Frontal cortex (tissue), 4 donors: ENCODE results near the gene MYLK. TPM values are rescaled to one million over a fixed set of nuclear protein-coding genes. Genes with fewer than 3 reads are reported as not detected.
"Not testable (repeated sequence)": the region's sequence is repeated elsewhere in the genome, so short reads cannot be mapped to it uniquely, and the experiment has no call there.

Experiments
- DNase-seq, 2 donors: peaks; one replicate each; pipeline ENCODE4 v3.0.0; 2012; ENCODE audit warnings: low spot score in 2 of 2
- FAIRE-seq: peaks from 2 replicates; lab custom pipeline; 2012; peaks lifted over from hg19 to GRCh38; lab: Jason Lieb, UNC
- total RNA-seq: library from RNA; depleted of rRNA; stranded (reverse); fragments of >200 nt; gene quantifications from one replicate; pipeline ENCODE4 v1.2.3, GENCODE V29; 2014
- donor health status: control.
- donor health status: control.
- donor health status: control.

The MYLK gene
- total RNA-seq, 1 donor from 2014 or later: 6.1 TPM

DNA sequence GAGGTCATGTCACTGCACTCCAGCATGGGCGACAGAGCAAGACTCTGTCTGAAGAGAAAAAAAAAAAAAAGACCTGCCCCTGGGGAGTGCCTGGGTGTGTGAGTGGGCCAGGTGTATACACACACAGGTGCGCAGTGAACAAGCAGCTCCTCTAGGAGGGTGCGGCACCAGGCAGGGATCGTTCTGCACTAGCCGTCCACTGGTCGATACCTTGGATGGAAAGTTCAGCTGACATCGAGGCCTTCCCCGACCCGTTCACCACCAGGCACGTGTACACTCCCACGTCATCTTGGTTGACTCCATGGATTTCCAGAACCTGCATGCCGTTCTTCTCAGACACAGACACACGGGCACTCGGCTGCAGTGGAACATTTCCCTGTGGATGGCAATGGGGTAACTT, 147.0 kb downstream of the MYLK start:
- DNase-seq: no peak
- FAIRE-seq: no peak

DNA sequence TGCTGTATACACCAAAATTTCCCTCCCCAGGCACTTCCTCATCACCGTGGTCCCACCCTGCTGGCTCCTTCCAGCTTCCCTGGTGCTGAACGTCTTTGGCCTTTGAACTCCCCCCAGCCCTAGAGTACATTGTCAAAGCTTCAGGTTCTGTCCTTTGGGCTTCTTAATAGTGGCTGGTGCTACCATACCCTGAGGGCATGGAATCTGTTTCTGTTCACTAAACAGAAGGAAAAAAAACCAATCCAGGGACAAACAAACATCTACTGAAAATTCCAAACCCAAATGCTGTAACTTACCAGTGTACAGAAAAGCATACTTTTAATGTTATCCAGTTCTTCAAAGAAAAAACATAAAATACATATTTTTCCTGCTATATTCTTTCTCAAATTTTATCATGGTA, 148.7 kb downstream of the MYLK start:
- DNase-seq (no peak), FAIRE-seq (no peak)

DNA sequence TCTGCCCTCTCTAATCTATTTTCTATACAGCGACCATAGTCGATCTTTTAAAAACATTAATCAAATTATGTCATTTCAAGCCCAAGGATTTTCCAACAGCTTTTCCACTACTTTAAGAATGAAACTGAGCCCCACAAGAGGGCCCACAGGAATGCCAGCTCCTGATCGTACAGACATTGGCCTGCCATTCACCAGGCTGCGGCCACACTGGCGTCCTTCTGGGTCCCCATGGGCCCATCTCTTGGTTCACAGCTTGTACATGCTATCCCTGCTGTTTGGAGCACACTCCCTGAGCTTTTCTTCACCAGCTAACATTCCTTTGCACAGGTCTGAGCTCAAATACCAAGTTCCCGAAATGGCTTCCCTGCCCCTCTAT, 149.6 kb downstream of the MYLK start:
- DNase-seq (no peak), FAIRE-seq (no peak)

DNA sequence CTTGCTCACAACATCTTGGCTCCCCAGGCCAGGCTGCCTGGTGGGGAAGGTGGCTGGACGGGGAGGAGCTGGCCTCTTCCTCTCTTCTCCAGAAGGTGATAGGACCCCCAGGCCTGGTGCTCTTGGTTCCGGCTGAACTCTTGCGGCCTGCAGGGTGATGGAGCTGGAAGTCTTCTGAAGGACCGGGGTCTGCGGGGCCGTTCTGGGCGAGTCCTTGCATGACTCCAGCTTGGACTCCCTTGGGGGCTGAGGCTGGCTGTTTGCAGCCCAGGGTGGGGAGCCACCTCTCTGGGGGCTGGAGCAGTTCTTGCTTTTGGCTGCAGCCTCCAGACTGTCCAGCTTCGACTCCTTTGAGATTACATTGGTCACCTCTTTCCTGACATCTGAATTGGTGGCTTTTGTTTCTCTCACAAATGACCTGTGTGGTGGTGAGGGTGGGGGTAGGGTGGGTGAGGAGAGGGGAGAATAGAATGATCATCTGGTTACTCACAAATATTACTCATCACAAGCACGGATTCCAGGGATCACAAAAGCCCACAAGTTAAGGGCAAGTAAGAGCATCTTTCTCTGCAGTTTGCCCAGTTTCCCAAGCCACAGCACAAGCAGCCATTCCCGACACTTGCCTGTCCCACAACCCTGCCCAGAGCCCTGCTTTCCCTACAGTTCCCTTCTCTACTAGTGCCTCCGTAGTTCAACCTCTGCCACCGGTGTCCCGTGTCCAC, 150.2 kb downstream of the MYLK start:
- DNase-seq (no peak), FAIRE-seq (no peak)

DNA sequence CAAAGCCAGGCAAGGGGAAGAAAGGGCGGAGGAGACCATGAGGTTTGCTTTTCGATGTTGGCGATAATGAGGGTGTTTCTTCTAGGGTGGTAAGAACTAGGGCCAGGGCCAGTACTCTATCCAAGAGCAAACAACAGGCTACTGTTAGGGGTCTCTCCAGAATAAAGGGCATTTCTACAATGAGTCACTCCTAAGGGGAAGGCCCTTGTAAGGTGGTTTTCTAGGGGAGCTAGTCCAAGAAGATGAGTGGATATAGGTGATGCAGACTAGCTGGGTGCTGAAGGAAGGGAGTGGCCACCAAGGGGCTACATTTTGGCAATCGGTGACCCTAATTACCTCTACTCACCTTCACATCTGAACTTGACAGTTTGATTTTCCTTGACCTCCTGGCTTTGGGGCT, 150.8 kb downstream of the MYLK start:
- DNase-seq: no peak
- no peak for FAIRE-seq

DNA sequence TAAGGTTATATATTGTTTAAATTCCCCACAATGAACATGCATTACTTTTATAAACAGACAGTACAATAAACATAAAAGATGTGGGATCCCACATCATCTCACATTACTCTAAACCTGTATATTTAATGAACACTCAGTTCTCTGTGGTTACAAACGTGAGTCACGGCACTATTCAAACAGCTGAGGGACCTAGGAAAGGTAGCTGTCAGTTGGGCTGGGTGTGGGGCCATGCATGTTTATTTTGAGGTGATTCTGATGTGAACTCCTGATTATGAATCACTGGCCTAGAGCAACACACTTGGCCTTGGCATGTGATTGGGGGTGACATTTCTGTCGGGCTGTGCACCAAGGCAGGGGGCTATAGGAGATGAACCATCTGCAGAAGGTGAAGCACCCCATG, 151.7 kb downstream of the MYLK start:
- DNase-seq: no peak
- FAIRE-seq: no peak

DNA sequence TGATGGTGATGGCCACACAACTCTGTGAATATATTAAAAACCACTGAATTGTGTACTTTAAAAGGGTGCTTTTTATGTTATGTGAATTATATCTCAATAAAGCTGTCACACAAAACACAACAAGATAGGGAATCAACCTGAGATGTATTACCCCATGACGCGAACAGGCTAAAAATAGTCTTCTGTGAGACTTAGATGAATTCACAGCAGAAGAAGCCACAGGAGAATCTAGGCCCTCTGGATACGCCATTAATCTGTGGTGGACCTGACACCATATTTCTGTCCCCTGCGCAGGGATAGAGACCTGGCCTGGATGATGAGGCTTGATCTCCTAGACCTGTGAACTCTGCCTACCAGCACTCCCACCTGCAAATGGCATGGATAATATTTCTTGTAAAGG, 153.3 kb downstream of the MYLK start:
- FAIRE-seq (no peak), DNase-seq (no peak)

DNA sequence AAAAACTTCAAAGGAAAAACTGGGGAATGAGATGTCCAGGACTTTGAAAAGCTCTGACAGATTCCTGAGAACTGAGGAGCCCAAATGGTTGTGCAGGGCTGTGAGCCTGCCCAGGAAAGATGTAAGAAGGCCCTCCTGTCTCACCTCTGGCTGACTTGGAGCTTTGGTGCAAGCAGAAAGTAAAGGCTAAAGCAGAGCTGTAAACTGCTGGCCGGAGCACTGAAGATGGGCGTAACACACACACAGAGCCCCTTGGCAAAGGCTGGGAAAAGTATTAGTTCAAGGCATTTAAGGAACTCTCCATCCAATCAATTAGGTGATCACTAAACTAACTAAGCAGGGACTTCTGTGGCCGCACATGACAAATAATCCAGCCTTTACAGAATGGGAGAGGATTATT, 155.1 kb downstream of the MYLK start:
- FAIRE-seq: no peak
- DNase-seq: no peak

DNA sequence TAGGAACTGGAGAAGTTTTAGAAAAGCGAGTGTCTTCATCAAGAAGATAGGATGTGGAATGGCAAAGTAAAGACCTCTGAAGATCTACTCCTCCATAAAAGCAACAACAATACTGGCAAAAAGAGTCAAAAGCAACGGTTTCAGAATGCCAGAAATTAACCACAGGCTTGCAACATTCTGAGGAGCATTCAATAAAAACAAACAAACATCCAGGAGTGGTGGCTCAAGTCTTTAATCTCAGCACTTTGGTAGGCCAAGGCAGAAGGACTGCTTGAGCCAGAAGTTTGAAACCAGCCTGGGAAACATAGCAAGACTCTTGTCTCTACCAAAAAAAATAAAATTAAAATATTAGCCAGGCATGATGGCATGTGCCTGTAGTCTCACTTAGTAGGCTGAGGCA, 156.1 kb downstream of the MYLK start:
- FAIRE-seq (no peak), DNase-seq (no peak)

DNA sequence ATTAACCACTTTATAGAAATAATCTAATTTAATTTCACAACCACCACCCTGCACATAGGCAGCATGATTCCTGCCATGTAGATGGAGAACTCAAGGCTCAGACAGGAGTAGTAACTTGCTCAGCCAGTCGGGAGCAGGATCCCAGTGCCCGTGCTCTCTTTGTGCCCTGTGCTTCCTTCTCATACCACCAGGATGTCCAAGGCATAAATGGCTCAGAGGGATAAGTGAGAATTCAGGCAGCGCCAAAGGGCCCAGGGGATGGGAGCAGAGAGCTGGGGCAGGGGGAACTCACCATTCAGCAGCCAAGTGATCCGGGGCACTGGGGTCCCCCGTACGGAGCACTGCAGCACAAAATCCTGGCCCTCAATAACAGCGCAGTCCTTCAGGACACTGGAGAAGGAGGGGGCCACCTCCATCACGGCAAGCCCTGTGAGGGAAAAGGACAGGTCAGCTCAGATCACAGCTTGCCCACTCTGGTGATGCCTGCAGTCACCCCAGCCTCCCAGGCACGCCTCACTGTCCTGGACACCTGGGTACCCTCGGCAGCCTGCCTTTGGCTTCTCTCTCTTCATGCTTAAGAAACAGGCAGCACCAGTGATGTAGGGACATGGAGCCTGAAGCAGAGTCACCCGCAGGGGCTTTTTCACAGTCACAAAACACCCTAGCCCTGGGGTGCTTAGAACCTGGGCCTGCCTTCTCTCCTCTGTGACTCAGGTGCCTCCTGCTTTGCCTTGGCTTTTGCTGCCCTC, 158.3 kb downstream of the MYLK start:
- DNase-seq (no peak), FAIRE-seq (no peak)

DNA sequence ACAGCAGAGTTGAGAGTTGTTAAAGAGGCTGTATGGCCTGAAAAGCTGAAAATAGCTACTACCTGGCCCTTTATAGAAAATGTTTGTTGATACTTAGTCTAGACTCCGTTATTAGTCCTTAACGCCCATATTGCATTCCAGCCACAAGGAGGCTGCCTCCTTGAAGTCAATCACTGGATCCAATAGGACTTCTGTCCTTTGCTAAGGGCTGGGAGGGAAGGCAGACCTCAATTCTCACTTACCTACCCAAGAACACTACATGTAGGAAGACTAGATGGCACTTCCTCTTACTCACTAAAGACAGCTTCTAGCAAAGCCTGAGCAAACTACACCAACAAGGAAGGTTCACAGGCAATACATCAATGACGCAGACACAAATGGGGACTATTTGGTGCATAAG, 159.8 kb downstream of the MYLK start:
- DNase-seq (no peak), FAIRE-seq (no peak)

DNA sequence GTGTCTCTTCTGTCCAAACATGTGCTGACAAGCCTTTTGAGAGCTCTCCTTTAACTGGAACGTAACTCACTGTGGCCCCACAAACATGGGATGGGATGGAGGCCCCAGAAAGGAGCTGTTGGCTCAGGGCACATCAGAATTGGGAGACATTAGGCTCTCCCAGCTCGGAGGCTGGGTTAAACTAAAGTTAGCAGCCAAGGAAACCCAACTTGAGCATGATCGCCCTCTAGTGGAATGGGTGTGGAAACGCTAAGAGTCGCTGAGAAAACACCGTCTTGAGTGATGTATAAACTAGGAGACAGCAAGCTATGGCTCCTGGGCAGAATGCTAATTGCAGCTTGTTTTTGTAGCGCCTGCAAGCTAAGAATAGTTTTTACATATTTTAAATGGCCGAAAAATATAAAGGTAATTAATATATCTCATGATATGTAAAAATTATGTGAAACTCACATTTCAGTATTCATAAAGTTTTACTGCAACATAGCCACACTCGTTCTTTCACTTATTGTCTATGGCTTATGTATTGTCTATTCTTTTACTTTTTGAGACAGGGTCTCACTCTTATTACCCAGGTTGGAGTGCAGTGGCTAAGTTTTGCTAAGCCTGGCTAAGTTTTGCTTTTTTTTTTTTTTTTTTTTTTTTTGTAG, 160.5 kb downstream of the MYLK start:
- DNase-seq: peak; percentile 31 to 67
- no peak for FAIRE-seq

DNA sequence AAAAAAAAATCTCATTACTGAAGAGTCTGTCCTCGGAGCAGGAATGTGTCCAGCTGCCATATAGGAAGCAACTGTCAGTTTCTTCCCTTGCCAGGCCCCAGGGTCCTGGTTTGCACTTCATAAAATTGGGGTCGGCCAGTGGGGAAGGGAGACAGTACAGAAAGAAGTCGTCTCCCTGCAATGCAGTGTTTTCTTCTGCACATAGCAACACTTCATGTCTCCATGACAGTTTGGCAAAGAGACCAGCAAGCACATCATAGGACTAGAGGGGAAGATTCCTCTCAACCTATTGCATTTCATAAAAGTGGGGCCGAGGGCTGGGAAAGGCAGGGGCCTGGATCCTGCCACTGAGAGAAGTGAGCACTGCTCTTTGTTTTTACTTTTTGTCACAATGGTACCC, 161.1 kb downstream of the MYLK start:
- no peak for DNase-seq
- FAIRE-seq: no peak

DNA sequence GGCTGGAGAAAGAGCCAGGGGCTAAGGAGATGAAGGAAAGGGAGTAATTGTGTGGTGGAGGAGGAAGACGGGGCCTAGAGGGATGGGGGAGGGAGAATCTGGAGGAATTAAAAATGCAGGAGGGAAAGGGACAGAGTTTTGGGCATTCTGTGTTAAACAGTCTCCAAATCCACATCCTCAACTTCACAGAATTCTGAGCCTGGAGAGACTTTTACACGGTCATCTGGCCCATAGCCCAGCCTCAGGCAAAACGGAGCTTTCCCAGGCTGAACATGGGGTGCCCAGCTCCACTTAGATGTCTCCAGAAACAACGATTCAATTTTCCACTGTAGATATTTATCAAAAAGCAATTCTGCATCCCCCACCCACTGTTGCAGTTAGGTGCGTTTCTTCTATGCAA, 161.7 kb downstream of the MYLK start:
- DNase-seq: no peak
- no peak for FAIRE-seq

DNA sequence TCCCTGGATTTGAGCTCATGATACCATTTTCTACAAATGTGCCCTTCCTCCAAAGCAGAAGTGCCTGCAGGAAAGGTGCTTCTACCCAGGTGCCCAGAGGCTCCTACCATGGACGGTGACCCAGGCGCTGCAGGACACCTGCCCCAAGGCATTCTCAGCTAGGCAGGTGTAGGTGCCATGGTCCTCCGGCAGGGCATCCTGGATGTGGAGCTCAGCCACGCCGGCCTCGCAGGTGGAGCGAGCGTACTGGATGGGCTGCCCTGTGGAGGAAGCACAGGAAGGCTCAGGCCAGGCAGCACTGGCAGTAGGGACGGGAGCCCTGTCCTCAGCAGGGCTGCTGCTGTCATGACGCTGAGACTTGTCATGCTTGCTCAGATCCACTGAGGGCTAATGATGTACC, 162.1 kb downstream of the MYLK start:
- DNase-seq (no peak), FAIRE-seq (no peak)

DNA sequence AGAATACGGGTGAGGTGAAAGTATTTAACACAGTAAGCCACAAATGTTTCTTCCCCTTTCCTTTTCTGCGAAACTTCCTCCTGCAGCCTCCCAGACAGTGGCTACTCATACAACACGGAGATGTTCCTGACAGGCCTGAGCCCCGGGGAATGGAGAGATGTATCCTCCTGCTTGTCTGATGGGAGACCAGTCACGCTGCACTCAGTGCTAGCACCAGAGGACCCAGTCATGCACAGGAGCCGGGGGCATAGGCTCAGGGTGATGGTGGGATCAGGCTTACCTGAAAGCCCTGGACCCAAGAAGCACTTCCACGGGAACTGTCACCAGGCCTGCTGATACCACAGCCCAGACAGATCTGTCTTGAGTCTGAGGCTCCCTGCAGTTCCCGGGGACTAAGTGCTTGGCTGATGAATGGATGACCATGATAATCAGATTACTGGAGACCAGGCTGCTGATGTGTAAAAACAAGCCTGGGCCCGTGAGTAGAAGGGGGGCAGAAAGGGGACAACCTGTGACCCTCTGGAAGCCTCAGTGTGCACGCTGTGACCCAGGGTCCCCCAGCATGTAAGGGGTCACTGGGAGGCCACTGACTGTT, 162.9 kb downstream of the MYLK start:
- not testable (repeated sequence) for DNase-seq, FAIRE-seq

DNA sequence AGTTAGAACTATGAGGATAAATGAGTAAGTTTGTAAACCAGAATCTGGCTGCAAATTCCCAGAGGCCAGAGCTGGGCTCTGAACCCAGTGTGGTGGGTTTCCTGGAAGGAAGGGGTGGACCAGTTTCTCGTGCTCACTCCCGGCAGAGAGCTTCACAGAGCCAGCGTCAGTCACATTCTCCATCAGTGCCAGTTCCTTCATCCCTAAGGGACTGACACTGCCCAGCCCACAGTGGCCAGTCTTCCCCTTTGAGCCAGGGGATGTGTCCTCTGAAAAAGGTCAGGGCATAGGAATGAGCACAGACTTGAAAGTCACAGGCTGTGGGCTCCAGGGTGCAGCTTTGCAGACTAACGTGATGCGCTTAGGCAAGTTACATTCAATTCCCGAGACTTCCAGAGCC, 163.5 kb downstream of the MYLK start:
- DNase-seq (no peak), FAIRE-seq (no peak)

DNA sequence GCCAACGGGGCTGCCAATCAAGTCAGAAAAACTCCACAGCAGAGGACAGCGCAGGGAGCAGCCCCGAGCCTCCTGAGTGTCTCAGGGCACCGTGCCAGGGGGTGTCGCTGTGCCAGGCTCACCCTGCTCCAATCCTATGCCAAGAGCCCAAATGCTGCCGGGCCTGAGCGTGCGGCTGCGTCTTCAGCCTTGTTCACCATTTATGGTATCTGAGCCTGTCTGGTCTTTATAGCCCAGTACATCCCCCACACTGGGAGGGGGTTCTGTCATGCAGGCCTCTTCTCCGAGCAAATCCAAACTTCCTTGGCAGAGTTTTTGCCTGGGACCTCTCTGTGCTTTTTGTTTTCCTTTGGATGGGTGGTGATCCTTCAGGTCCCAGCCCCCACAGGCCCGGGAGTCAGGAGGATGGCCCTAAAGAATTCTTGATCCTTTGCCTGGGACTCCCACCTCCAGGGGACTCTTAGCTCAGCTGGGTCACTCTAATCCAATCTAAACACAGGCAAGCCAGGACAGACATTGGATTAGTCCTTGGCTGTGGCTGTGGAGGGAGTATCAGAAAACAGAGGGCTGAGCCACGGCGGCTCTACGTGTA, 164.2 kb downstream of the MYLK start:
- no peak for DNase-seq
- no peak for FAIRE-seq

DNA sequence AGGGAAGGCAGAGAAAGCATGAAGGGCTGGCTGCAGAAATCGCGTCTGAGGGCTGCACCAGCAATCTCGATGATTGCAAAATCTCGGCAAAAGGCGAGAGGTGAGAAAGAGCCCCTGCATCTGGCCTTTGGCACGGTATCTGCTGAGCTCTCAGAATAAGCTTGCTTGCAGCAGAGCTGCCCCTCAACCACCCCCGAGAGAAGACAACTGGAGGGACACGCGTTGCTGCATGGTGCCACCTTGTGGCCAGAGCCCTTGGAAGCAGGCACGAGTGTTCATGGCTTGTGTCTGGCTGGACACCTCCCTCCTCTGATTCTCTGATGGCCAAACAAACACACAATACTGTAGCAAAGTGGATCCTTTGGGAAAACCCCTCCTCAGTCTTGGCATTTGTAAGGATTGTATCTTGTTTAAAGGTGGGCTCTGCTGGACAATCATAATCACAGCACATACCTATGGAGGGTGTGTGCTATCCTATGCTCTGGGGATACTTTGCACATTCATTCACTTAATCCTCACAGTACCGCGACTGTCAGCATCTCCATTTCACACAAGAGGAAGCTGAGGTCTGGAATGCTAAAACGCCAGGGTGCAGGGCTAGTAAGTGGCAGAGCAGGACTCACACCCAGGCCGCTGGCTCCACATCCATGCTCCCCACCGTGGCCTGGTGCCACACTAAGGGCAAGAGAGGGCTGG, 164.9 kb downstream of the MYLK start:
- not testable (repeated sequence) for FAIRE-seq

DNA sequence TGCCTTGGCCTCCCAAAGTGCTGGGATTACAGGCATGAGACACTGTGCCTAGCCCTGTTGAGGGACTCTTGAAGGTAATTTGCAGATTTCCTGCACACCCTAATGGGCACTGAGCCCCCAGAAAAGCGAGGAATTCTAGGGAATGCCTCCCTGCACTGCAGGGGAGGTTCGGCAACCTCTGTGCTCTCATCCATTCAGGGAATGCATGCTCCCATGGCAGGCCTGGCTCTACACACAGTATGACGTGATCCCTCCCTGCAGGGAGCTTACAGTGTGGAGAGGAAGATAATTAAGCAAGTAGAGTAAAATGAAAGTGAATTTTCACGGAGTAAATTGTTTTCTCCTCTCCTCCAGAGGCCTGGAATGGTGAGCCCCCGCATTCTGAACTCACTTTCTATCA, 166.0 kb downstream of the MYLK start:
- no peak for DNase-seq

More for the DNA sequence above, 164.9 kb downstream of the MYLK start:
- DNase-seq: peak in 1 of 2 donors; percentile 58

More for the DNA sequence above, 166.0 kb downstream of the MYLK start:
- FAIRE-seq: no peak
